ENCODE results near the gene ZNF726.
"Not testable (repeated sequence)": the region's sequence is repeated elsewhere in the genome, so short reads cannot be mapped to it uniquely, and the experiment has no call there.

Gene ZNF726

DNA sequence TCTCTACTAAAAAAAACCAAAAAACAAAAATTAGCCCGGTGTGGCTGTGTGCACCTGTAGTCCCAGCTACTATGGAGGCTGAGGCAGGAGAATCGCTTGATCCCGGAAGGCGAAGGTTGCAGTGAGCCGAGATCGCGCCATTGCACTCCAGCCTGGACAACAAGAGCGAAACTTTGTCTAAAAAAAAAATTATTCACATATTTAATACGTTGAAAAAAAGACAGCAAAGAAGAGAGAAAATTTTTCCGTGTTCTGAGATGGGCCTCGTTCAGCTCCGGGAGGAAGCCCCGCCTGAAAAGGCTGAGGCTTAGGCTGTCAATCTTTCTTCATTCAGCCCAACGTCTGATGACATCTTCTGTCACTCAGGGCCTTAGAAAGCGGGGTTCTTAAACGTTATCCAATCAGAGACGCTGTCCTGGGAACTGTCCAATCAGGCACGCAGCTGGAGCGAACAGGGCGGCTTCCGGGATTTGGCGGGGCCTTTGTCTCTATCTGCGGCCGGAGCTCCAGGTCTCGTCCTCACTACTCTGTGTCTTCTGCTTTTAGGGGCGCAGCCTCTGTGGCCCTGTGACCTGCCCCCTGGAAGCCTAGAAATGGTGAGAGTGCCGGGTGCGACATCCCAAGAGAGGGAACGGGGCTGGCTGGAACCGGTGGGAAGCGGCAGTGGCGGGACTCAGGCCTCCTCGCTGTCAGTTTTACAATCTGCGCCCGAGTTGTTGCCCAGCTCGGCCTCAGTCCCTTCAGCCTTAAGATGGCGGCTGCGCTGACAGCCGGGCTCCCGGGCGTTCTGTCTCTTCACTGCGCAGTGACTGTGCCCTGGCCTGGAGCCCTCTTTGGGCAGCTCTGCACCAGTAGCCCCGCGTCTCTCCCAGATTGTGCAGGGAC lies at the start of gene ZNF726:
ZNF726 (plus strand) TSS at position 485 of the 885 bp plus-strand sequence; CDS start at position 594, 109 bp downstream.
- DNase-seq, result peak; percentile 90

DNA sequence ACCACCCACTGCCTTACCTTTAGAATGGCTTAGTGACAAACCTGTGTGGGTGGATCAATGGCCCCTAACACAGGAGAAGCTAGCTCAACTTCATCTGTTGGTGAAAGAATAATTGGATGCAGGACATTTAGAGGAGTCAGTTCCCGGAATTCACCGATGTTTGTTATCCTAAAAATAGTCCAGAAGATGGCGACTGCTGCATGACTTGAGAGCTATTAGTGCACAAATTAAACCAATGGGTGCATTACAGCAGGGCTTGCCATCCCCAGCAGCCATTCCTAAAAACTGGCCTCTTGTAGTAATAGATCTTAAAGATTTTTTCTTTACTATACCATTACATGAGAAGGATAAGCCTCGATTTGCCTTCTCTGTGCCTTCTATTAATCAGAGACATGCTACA lies 46.8 kb upstream of the ZNF726 start:
- peak; percentile 6 for DNase-seq

DNA sequence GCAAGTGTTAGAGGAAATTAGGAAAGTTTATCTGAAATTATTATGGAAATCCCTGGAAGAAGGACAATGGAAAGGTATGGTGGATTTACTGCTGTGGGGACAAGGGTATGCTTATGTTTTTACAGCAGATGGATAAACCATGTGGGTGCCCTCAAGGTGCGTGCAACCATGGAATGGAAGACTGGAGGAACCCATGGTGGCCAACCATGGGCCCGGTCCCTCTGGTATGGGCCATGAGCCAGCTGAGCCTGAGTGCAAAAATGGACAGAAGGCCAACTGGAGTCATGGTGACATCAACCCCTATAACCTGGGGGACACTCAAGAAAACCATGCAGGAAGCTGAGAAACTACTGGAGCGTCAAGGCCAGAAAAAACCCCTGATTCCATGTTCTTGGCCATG lies 46.1 kb upstream of the ZNF726 start:
- no peak for DNase-seq

DNA sequence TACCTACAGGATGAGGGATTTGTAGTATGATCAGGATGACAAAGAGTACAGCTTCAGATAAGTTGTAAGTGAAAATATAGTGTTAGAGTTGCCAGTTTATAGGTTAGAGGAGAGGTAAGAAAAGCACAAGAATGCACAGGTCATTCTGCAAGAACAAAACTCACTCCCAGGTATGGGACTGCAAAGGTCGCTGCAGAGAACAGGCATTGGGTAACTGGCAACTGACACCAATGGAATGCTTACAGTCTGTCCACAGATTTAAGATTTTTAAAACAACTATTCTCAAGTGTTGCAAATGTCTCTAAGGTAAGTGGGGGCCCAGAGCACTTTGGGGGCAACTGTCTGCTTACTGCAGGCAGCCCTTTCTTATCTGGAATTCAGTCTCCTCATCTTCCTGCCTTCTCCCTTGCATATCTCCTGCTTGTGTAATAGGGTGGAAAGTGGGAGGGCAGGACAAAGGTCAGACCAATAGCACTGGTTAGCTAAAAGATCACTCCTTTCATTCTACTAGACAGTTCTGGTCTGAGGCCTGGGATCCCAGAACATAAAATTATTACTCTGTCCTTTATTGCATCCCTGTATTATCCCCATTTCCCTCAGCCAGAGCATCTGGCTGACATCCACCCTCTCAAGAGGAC lies 42.3 kb upstream of the ZNF726 start:
- DNase-seq, result no peak

DNA sequence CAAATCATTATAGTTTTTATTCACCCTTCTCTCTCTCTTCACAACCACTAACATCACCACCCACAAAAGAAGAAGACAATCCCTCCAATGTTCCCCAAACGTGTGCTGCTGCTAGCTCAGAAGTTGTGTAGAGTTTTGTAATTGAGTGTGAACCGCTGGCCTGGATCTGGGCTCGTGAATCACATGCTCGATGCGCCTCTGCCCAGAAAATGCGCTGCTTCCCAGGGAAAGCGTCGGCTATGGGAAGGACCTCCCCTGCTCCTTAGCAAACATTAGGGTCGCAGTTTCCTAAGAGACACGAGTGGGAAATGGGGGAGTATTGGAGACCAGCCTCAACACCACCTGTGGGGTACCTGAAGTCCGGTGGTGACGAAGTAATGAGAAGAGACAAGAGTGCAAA lies 38.4 kb upstream of the ZNF726 start:
- DNase-seq, result no peak

DNA sequence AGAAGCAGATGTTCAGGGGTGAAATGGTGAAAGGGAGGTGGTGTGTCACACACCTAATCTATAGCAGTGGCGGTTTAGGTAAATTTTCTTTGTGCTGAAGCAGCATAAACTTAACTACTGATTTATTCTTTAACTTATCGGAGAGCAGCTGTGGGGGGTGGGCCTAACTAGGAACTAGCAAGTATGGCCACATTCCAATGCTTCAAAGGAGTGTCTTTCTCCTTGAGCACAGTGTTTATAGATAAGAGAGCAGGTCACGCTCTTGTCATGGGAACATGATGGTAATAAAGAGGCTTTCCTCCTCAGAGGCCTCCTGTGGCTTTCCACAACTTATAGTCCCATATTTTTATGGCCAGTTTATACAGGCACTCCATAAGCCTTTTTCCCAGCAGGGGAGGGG lies 37.9 kb upstream of the ZNF726 start:
- DNase-seq, result not testable (repeated sequence)

DNA sequence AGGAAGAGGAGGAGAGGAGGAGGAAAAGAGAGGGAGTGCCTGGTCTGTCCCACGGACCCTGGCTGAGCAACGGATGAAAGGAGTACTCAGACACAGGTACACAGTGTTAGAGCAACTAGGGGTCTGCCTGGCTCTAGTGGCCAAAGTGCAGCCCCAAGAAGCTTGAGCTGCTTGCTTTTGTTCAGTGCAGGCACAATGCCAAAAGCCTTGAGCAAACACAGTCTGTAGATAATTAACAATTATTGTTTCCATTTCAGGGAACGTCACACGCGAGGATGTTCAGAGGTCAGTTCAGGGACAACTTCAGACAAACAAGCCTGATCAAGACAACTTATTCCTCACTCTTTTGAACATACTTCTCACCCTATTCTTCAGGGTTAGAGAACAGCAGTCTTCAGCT lies 32.2 kb upstream of the ZNF726 start:
- peak; percentile 58 for DNase-seq

DNA sequence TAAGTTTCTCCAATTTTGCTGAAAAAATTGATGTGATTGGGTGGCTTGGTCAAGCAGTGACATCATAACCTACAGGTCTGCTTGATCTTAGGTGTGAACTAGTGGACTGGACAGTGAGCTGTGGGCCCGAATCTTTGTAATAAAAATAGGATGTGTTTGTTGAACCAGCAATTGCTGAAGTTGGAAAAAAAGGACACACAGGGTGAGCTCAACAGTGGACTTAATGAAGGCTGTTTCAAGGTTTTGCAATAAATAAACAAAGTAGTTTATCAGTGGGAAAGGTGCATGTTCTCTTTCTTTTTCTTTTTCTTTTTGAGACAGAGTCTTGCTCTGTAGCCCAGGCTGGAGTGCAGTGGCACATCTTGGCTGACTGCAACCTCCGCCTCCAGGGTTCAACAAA lies 30.3 kb upstream of the ZNF726 start:
- no peak for DNase-seq

DNA sequence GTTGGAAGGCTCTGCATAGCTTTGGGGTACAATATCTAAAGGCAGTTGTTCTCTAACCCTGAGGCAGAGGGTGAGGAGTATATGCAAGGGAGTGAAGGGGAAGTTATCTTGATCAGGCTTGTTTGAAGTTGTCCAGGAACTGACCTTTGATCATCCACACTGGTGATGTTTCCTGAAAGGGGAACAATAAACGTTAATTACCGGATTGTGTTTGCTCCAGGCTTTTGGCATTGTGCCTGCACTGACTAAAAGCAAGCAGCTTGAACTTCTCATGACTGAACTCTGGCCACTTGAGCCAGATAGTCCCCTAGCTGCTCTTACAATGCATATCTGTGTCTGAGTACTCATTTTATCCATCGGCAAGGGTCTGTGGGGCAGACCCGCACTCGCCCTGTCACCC lies 27.0 kb upstream of the ZNF726 start:
- DNase-seq, result peak; percentile 65

DNA sequence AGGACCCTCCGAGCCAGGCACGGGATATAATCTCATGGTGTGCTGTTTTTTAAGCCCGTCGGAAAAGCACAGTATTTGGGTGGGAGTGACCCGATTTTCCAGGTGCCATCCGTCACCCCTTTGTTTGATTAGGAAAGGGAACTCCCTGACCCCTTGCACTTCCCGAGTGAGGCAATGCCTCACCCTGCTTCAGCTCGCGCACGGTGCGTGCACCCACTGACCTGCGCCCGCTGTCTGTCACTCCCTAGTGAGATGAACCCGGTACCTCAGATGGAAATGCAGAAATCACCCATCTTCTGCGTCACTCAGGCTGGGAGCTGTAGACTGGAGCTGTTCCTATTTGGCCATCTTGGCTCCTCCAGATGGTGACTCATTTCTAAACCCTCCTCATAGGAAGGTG lies 18.6 kb upstream of the ZNF726 start:
- DNase-seq, result not testable (repeated sequence)

DNA sequence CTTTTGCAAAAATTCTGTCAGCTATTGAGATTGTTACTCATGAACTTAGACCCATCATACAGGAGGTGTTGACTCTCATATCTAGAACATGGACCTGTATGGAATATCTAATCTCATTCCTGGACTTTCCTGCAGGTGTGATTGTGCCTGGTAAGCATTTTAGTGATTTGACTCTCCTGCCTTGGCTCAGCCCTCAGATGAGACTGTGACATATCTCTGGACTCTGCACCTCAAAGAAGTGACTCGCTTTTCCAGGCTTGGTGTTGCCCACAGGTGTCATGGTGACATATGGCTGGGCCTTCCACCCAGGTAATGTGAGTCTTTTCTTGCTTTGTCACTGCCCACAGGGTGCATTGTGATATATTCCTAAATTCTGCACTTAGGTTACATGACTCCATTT lies 17.8 kb upstream of the ZNF726 start:
- no peak for DNase-seq

DNA sequence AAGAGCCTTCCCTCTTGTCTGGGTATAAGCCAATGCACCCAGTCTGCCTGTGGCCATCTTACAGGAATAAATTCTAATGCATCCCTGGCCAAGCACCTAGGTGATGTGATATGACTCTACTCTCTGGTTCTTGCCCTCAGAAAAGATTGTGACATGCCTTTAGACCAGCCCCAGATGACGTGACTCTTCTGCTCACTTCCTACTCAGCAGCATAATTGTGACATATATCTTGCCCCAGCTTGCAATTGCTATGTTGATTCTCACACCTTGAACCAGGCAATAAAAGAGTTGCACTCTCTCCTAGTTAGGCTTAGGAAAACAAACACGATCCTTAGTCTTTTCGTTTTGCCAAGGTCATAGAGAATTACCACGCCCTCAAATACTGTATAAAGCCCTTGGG lies 13.3 kb upstream of the ZNF726 start:
- DNase-seq, result no peak

DNA sequence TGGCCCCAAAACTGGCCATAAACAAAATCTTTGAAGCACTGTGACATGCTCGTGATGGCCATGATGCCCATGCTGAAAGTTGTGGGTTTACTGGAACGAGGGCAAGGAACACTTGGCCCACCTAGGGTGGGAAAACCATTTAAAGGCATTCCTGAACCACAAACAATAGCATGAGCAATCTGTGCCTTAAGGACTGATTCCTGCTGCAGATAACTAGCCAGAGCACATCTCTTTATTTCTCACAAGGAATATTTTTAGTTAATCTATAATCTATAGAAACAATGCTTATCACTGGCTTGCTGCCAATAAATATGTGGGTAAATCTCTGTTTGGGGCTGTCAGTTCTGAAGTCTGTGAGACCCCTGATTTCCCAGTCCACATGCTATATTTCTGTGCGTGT lies 10.3 kb upstream of the ZNF726 start:
- no peak for DNase-seq

DNA sequence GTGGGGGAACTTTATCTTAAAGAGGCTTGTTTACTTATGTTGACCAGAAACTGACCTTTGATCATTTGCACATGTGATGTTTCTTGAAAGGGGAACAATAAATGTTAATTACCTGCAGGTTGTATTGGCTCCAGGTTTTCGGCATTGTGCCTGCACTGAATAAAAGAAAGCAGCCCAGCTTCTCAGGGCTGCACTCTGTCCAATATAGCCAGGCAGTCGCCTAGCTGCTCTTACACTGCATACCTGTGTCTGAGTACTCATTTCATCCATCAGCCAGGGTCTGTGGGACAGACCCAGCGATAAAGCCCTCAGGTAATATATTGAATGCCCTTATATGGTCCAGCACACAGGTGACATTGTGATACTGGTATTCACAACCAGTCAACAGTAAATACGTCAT lies 8.9 kb upstream of the ZNF726 start:
- no peak for DNase-seq

DNA sequence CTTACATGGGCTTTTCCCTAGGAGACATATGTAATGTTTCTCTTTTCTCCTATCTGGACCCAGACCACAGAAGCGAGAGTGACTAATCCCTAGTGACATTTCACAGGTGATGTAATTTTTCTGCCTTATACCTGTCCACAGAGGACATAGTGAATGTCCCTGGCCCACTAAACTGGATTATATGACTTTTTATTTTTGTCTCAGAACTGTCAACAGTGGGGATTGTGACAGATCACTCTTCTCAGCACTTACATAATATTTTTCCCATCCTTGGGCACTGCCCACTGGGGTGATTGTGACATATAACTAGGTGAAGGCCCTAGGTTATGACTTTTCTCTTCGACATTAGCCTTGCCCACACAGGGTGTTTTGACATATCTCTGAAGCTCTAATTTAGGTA lies 7.9 kb upstream of the ZNF726 start:
- no peak for DNase-seq

DNA sequence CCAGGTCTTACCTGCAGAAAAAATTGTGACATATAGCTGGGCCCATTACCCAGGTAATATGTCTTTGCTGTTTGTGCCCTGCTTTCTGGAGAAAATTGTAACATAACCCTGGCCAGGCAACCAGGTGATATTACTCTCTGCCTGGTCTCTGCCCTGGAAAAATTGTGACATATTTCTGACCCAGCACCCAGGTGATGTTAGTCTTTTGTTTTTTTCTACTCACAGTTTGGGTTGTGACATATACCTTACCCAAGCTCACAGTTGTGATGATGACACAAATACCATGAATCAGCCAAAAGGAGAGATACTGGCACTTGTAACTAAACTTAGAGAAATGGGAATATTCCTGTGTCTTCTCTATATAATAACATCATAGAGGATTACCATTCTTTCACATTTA lies 6.5 kb upstream of the ZNF726 start:
- DNase-seq, result no peak

DNA sequence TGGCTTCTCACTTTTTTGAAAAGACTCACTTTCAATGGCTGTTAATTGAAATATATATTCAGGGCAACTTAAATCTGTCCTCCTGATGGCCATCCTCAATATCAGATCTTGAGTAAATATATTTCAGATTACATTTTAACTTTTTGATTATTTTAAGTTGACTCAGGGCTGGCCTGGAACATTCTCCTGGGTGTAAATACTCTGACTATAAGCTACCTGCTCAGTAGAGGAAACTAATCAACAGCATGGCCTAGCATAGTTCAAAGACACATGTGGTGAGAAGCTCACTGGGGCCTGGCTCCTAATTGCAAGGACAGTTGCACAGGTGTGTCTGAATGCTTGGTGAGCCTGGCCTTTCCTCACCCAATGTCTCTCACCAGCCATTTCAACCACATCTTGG lies 5.5 kb upstream of the ZNF726 start:
- DNase-seq, result no peak

DNA sequence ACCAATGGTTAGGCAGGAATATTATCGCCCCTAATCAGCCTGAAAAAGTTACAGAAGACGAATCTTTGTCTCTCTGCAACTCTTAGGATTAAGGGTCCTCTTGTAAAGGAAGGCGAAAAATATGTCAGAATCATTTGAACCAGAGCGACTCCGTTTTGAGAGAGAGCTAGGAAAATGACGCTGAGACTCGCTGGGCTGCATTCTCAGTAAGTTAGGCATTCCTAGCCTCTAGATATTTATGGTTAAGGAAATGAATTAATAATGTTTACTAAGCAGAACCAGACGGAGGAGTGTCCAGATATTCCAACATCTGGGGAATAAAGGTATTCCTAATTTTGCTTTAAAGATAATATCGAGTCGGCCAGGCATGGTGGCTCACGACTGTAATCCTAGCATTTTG lies 755 bp upstream of the ZNF726 start:
- no peak for DNase-seq

DNA sequence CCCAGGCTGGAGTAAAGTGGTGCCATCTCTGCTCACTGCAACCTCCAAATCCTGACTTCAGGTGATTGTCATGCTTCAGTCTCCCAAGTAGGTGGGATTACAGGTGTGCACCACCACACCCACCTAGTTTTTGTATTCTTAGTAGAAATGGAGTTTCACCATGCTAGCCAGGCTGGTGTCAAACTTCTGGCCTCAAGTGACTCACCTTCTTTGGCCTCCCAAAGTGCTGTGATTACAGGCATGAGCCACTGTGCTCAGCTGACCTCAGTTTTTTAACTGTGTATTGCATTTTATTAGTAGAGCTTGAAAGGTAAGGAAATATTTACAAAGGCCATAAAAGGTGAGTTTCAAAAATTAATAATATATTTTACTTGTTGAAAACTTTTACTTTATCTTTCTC lies 2.3 kb downstream of the ZNF726 start:
- no peak for DNase-seq

DNA sequence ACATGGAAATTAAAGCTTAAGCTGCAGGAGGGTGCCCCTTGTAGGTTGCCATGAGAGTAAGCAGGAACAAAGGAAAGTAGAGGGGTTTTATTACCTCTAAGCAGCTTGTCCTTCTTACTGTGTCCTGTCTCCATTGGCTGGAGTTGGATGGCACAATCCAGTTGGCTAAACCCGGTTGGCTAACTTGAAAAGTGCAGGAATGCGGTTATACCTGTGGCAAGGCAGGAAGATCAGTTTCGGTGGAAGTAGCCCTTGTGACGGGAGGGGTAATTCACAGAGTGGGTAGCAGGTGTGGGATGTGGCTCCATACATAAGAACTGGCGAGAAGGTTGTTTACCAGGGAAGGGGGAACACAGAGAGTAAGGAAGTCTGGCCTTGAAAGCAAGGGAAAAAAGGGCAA lies 3.2 kb downstream of the ZNF726 start:
- peak; percentile 5 for DNase-seq

DNA sequence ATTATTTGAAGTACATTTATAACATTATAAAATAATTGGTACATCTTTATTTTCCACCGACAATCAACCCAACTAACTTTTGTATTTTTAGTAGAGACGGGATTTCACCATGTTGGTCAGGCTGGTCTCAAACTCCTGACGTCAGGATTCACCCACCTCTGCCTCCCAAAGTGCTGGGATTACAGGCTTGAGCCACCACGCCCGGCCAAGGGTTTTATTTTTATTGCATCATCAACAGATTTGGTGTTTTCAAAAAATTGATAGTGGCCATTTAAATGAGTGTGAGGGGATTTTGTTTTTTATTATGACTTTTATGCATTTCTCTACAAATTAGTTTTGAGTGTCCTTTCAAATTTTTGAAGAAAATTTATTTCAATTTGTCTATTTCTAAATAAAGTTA lies 10.6 kb downstream of the ZNF726 start:
- DNase-seq, result no peak

DNA sequence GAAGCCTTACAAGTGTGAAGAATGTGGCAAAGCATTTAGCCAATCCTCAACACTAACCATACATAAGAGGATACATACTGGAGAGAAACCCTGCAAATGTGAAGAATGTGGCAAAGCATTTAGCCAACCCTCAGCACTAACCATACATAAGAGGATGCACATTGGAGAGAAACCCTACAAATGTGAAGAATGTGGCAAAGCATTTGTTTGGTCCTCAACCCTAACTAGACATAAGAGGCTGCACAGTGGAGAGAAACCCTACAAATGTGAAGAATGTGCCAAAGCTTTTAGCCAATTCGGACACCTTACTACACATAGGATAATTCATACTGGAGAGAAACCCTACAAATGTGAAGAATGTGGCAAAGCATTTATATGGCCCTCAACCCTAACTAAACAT lies 18.2 kb downstream of the ZNF726 start:
- no peak for DNase-seq

DNA sequence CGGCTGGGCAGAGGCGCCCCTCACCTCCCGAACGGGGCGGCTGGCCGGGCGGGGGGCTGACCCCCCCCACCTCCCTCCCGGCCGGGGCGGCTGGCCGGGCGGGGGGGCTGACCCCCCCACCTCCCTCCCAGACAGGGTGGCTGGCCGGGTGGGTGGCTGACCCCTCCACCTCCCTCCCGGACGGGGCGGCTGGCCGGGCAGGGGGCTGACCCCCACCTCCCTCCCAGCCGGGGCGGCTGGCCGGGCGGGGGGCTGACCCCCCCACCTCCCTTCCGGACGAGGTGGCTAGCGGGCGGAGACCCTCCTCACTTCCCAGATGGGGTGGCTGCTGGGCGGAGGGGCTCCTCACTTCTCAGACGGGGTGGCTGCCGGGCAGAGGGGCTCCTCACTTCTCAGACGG lies 22.3 kb downstream of the ZNF726 start:
- not testable (repeated sequence) for DNase-seq

DNA sequence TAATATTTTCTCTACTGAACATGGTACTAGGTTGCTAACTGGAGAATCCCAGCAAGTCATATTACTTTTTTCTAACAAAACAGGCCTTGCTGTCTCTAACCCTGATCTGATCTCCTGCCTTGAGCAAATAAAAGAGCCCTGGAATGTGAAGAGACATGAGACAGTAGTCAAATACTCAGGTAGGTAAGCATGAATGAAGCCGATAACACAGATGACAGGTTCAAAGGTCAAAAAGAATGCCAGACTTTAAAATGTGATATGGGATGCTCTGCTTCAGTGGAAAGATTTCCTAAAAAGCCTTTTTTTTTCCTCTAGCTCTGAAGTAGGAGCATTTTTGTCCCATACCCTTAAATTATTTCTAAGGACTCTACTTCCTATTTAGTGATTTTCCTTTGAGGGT lies 28.7 kb downstream of the ZNF726 start:
- DNase-seq, result no peak

DNA sequence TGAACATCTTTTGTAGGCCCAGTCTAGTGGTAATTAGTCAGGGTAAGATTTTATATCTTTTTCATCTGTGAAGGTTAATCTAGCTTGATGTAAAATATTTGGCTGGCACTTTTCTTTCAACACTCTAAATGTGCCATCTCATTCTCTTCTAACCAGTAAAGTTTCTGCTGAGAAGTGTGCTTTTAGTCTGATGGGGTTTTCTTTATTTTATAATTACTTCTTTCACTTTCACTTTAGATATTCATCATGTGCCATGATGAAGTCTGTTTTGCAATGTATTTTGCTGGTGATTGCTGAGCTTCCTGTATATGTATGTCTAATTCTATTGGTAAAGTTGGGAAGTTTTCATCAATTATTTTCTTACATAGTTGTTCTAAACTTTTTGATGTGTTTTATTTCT lies 31.9 kb downstream of the ZNF726 start:
- no peak for DNase-seq
